Endodermal cell (in vitro differentiated cells): ENCODE data around the gene TMOD3. TPM values are rescaled to one million over a fixed set of nuclear protein-coding genes. Genes with fewer than 3 reads are reported as not detected.

Experiments
- DNase-seq: peaks from one replicate; pipeline ENCODE4 v3.0.0-alpha.2; 2017
- H3K27ac ChIP-seq: 2 replicates; pipeline ENCODE4 v1.5.1; 2013; ENCODE audit warnings: mild to moderate bottlenecking, low read depth, low read length, moderate library complexity
- H3K27me3 ChIP-seq: 2 replicates; pipeline ENCODE4 v1.6.1; 2013; ENCODE audit warnings: mild to moderate bottlenecking, low read length, moderate library complexity; ENCODE audit not compliant: insufficient read depth, control insufficient read depth, poor library complexity, severe bottlenecking
- H3K36me3 ChIP-seq: 2 replicates; pipeline ENCODE4 v1.7.0; 2013; ENCODE audit warnings: mild to moderate bottlenecking, low read length, moderate library complexity; ENCODE audit not compliant: control insufficient read depth, insufficient read depth
- H3K4me1 ChIP-seq: one replicate; pipeline ENCODE4 v1.7.0; 2013; ENCODE audit warnings: low read length; ENCODE audit not compliant: control insufficient read depth, insufficient read depth
- H3K4me3 ChIP-seq: 2 replicates; pipeline ENCODE4 v1.5.1; 2013; ENCODE audit warnings: mild to moderate bottlenecking, low read length, moderate library complexity
- H3K9ac ChIP-seq: 2 replicates; pipeline ENCODE4 v1.6.1; 2013; ENCODE audit warnings: mild to moderate bottlenecking, low read length, moderate library complexity; ENCODE audit not compliant: poor library complexity, severe bottlenecking; ENCODE audit errors: extremely low read depth
- H3K9me3 ChIP-seq: 2 replicates; pipeline ENCODE4 v1.6.1; 2013; ENCODE audit warnings: mild to moderate bottlenecking, low read length, moderate library complexity; ENCODE audit not compliant: control insufficient read depth
- H3K27ac Mint-ChIP-seq: 2 replicates; pipeline ENCODE4 v1.8.0; 2020; ENCODE audit warnings: mixed read lengths
- H3K27me3 Mint-ChIP-seq: 2 replicates; pipeline ENCODE4 v1.8.0; 2021; ENCODE audit warnings: mild to moderate bottlenecking, mixed read lengths; ENCODE audit not compliant: insufficient read depth
- H3K36me3 Mint-ChIP-seq: 2 replicates; pipeline ENCODE4 v1.8.0; 2020; ENCODE audit warnings: low read depth, mixed read lengths
- H3K4me1 Mint-ChIP-seq: 2 replicates; pipeline ENCODE4 v1.8.0; 2020; ENCODE audit warnings: mixed read lengths
- H3K4me3 Mint-ChIP-seq: 2 replicates; pipeline ENCODE4 v1.8.0; 2020; ENCODE audit warnings: mild to moderate bottlenecking, moderate library complexity, mixed read lengths
- H3K9me3 Mint-ChIP-seq: 2 replicates; pipeline ENCODE4 v1.8.0; 2020; ENCODE audit warnings: mild to moderate bottlenecking, mixed read lengths
- CTCF ChIP-seq: fragments of 200-600 bp; sonication (generic); conservative IDR thresholded peaks from 2 replicates; pipeline ENCODE4 v1.5.0; 2021; ENCODE audit warnings: antibody characterized with exemption, mild to moderate bottlenecking
- WGBS, 2 experiments: methylation state at CpG; one replicate each; pipeline versions ENCODE4 v1.1.5 to v1.1.7; 2013; ENCODE audit warnings: missing lambda C conversion rate in 2 of 2, mixed read lengths in 1 of 2; ENCODE audit not compliant: insufficient coverage in 1 of 2, insufficient read length in 1 of 2; 5-methylcytosine and 5-hydroxymethylcytosine counted together
- total RNA-seq, 2 donors: library from RNA; stranded (reverse); fragmentation: NEBNext Ultra II Directional in 1 of 2; extraction: Animal tissue kit (Norgen Biotek cat#: 25700) in 1 of 2; gene quantifications; 2 replicates in 1 of 2; 3 replicates in 1 of 2; pipeline ENCODE4 v1.2.1, GENCODE V29; 2021

TMOD3 gene
- total RNA-seq, 2 donors from 2014 or later = 39.6 to 44.4 TPM

- H3K27me3 Mint-ChIP-seq = no peaks in the 10 kb centered on the region
- H3K4me3 ChIP-seq = no peak overlapping the region
- H3K27ac ChIP-seq = no peak overlapping the region
- 100% methylated on average over 1 of the region's 2 CpGs; no CpG with 5 or more reads in 1 of the 2 experiments for WGBS, 2 experiments
- no peaks in the 10 kb centered on the region for H3K4me1 Mint-ChIP-seq
- H3K4me1 ChIP-seq = no peaks in the 10 kb centered on the region
- H3K36me3 Mint-ChIP-seq = peaks cover 59% of the 10 kb centered on the region
- no peaks in the 10 kb centered on the region for H3K27me3 ChIP-seq
- no peak for DNase-seq
- H3K9ac ChIP-seq = no peak overlapping the region
- no peaks in the 10 kb centered on the region for H3K9me3 ChIP-seq
- TF ChIP-seq CTCF = no peak
- no peak overlapping the region for H3K4me3 Mint-ChIP-seq
- peaks cover 46% of the 10 kb centered on the region for H3K36me3 ChIP-seq
- no peak overlapping the region for H3K27ac Mint-ChIP-seq
- no peaks in the 10 kb centered on the region for H3K9me3 Mint-ChIP-seq
These were observed 80.1 kb downstream of the TMOD3 start for GRCh38 chr15:51909584-51909983.

- peaks cover 56% of the 10 kb centered on the region for H3K36me3 Mint-ChIP-seq
- H3K9me3 Mint-ChIP-seq = no peaks in the 10 kb centered on the region
- H3K4me3 Mint-ChIP-seq = no peak overlapping the region
- Histone ChIP-seq H3K9me3 (no peaks in the 10 kb centered on the region), H3K4me1 (no peaks in the 10 kb centered on the region), H3K36me3 (peaks cover 54% of the 10 kb centered on the region), H3K27ac (no peak overlapping the region), H3K9ac (no peak overlapping the region), H3K4me3 (no peak overlapping the region), H3K27me3 (no peaks in the 10 kb centered on the region)
- H3K27me3 Mint-ChIP-seq = no peaks in the 10 kb centered on the region
- H3K4me1 Mint-ChIP-seq = no peaks in the 10 kb centered on the region
- DNase-seq = no peak
- no peak overlapping the region for H3K27ac Mint-ChIP-seq
- 98% methylated on average over 3 of the region's 3 CpGs; no CpG with 5 or more reads in 1 of the 2 experiments for WGBS, 2 experiments
- no peak for TF ChIP-seq CTCF
These were observed 83.1 kb downstream of the TMOD3 start for GRCh38 chr15:51912528-51912927.

GRCh38 chr15:51917493-51917892 lies 88.0 kb downstream of the TMOD3 start:
- peak; percentile 80 for DNase-seq
- TF ChIP-seq CTCF = peak; percentile 77
- H3K27me3 ChIP-seq = no peaks in the 10 kb centered on the region
- no peak overlapping the region for H3K27ac ChIP-seq
- no peaks in the 10 kb centered on the region for H3K4me1 ChIP-seq
- no peaks in the 10 kb centered on the region for H3K9me3 ChIP-seq
- no peak overlapping the region for H3K9ac ChIP-seq
- Mint-ChIP-seq H3K27me3 (no peaks in the 10 kb centered on the region), H3K27ac (no peak overlapping the region), H3K4me1 (no peaks in the 10 kb centered on the region), H3K4me3 (no peak overlapping the region), H3K36me3 (peaks cover 54% of the 10 kb centered on the region), H3K9me3 (no peaks in the 10 kb centered on the region)
- peaks cover 46% of the 10 kb centered on the region for H3K36me3 ChIP-seq
- no peak overlapping the region for H3K4me3 ChIP-seq
- 60 to 75% methylated on average over 1 to 2 of the region's 2 CpGs for WGBS, 2 experiments
